ENCODE results near the gene TRIM5. TPM values are rescaled to one million over a fixed set of nuclear protein-coding genes. Genes with fewer than 3 reads are reported as not detected.

The TRIM5 gene
- total RNA-seq, 1 experiment from 2014 or later = 21.1 TPM

GRCh38 chr11:5655474-5655873 is 29.4 kb downstream of the TRIM5 start:
- no peak for DNase-seq (ENCODE audit: low read depth, low spot score)
- in situ Hi-C loops (cut with HindIII; ENCODE audit: low pct_unique_long_range_greater_than_20kb, low sequenced_read_pairs) = no loop called here

DNA sequence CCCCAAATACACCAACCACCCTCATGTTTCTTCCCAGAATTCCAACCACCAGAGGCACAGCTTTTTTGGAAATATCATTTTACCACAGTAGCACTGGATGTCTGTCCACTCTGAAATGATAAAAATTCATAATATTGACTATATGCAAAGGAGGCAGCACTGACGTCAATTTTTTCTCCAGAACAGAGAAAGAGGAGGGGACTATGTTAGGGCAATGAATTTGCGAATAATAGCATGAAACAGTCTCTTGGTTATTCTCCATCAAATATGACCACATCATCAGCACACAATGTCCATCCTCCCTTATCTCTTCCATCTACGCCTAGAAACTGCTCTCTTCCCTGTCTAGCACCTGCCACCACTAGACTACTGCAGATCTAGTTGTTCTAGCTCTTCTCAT is 38.7 kb downstream of the TRIM5 start:
- DNase-seq (ENCODE audit: low read depth, low spot score) = no peak
- in situ Hi-C loops (cut with HindIII; ENCODE audit: low pct_unique_long_range_greater_than_20kb, low sequenced_read_pairs) = no loop called here

- in situ Hi-C loops (cut with HindIII; ENCODE audit: low pct_unique_long_range_greater_than_20kb, low sequenced_read_pairs) = no loop called here
- DNase-seq (ENCODE audit: low read depth, low spot score) = no peak
These were observed 41.3 kb downstream of the TRIM5 start for GRCh38 chr11:5643585-5643984.

DNA sequence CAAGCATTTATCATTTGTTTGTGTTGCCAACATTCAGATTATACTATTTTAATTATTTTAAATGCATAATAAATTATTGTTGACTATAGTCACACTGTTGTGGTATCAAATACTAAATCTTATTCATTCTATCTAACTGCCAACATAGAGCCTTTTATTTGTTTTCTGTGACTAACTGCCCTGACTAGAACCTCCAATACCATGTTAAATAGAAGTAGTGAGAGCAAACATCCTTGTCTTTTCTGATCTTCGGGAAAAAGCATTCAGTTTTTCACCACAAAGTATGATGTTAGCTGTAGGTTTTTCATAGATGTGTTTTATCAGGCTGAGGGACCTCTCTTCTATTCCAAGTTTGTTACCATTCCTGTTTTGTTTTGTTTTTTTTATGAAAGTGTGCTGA is 44.9 kb downstream of the TRIM5 start:
- no peak for DNase-seq (ENCODE audit: low read depth, low spot score)
- in situ Hi-C loops (cut with HindIII; ENCODE audit: low pct_unique_long_range_greater_than_20kb, low sequenced_read_pairs) = no loop called here

- no peak for DNase-seq (ENCODE audit: low read depth, low spot score)
- in situ Hi-C loops (cut with HindIII; ENCODE audit: low pct_unique_long_range_greater_than_20kb, low sequenced_read_pairs) = no loop called here
These were observed 52.8 kb downstream of the TRIM5 start for GRCh38 chr11:5631969-5632635.

- in situ Hi-C loops (cut with HindIII; ENCODE audit: low pct_unique_long_range_greater_than_20kb, low sequenced_read_pairs) = no loop called here
These were observed 53.5 kb downstream of the TRIM5 start for GRCh38 chr11:5631417-5631816.

GRCh38 chr11:5626196-5626595 is 58.7 kb downstream of the TRIM5 start:
- no peak for DNase-seq (ENCODE audit: low read depth, low spot score)
- in situ Hi-C loops (cut with HindIII; ENCODE audit: low pct_unique_long_range_greater_than_20kb, low sequenced_read_pairs) = no loop called here

More at GRCh38 chr11:5631417-5631816, 53.5 kb downstream of the TRIM5 start:
- no peak for DNase-seq (ENCODE audit: low read depth, low spot score)

- in situ Hi-C loops (cut with HindIII; ENCODE audit: low pct_unique_long_range_greater_than_20kb, low sequenced_read_pairs) = no loop called here
- DNase-seq (ENCODE audit: low read depth, low spot score) = peak; percentile 67
These were observed 59.6 kb downstream of the TRIM5 start for GRCh38 chr11:5625281-5625680.

DNA sequence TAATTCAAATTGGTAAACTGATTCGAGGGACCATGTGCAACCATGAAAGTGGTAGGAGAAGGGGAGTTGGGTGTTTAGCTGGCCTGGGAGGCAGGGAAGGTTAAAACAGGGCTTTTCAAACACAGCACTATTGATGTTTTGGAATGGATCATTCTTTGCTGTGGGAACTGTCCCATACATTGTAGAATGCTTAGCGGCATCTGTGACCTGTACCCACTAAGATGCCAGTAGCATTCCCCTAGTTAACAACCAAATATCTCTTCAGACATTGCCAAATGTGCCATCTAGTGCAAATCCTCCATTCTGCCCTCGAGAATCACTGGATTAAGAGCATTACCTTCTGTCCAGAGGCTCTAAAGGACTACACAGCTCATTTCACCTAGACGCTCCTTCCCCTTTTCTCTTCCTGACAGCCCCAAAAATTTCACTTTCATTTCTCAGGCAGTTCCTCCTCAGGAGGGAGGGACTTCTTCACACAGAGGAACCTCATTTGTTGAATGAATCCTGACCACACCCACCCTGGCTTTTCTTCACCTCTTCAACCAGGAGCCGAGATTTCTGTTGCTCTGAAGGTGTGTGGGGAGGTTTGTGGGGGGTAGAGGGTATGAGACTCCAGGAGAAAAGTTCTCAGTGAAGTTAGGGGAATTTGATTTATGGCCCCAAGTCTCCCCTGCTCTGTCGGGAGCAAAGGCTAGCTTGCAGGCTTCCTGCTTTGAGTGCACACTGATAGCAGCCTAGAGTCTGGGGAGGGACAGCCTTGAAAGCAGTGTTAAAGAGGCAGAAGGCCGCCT is 60.2 kb downstream of the TRIM5 start, which contains the start of gene TRIM34:
TSS of gene TRIM34 (plus strand) at position 513 of the 791 bp plus-strand sequence. CDS start 7,331 bp downstream, outside the sequence.
- in situ Hi-C loops (cut with HindIII; ENCODE audit: low pct_unique_long_range_greater_than_20kb, low sequenced_read_pairs) = no loop called here
- DNase-seq (ENCODE audit: low read depth, low spot score) = peak; percentile 75

GRCh38 chr11:5622802-5623201 is 62.1 kb downstream of the TRIM5 start:
- DNase-seq (ENCODE audit: low read depth, low spot score) = no peak
- in situ Hi-C loops (cut with HindIII; ENCODE audit: low pct_unique_long_range_greater_than_20kb, low sequenced_read_pairs) = no loop called here

DNA sequence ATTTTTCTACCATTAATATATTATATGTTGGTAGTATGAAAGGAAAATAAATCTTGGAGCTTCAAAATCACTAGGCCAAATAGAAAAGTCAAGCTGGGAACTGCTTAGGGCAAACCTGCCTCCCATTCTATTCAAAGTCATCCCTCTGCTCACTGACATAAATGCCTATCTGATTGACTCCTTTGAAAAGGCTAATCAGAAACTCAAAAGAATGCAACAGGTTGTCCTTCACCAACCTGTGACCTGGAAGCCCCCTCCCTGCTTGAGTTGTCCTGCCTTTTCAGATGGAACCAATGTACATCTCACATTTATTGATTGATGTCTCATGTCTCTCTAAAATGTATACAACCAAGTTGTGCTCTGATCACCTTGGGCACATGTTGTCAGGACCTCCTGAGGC is 63.3 kb downstream of the TRIM5 start:
- DNase-seq (ENCODE audit: low read depth, low spot score) = no peak
- in situ Hi-C loops (cut with HindIII; ENCODE audit: low pct_unique_long_range_greater_than_20kb, low sequenced_read_pairs) = no loop called here

DNA sequence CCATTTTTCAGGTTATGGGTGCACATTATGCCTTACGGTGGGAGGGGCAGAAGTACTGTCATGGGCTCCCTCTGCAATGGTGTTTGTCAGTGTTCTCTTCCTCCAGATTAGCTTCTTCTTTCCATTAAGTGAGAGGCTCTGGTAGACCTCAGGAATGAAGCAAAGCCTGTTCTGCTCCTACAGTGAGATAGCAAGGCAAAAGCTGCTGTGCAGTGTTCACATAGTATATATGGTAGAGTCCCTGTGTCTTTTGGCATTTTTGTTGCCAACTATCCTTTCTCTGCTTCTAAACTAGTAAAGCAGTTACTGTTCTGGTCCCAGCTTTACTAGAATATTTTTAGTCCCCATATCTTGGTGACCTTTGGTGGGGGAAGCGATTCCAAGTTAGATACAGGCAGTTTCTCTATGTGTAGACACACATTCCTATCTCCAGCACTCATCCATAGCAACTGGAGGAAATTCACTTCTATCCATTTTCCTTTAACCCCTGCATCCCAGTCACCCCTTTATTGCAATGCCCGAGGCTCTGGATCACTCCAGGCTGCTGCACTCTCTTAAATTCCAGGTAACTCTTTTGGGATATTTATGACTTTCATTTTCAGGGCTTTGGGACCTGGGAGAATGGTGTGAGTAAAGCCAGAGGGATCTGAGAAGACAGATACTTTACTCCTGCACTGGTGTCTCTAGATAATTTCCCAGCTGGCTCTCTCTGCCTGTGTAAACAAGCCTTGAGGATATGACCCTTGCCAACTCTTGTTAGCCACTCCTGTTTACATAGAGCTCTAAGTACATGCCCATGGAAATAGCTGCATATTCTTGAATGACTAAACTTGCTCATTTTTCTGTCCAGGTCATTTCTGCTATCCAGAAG is 64.0 kb downstream of the TRIM5 start:
- in situ Hi-C loops (cut with HindIII; ENCODE audit: low pct_unique_long_range_greater_than_20kb, low sequenced_read_pairs) = no loop called here
- no peak for DNase-seq (ENCODE audit: low read depth, low spot score)

GRCh38 chr11:5618807-5619206 is 66.1 kb downstream of the TRIM5 start:
- in situ Hi-C loops (cut with HindIII; ENCODE audit: low pct_unique_long_range_greater_than_20kb, low sequenced_read_pairs) = no loop called here
- DNase-seq (ENCODE audit: low read depth, low spot score) = peak; percentile 35

Other genes with a start within 250 kb of the TRIM5 start
- 0.63 TPM in 1 of 2 replicates, not detected in the other for gene OR51I1, start 243.6 kb downstream of the TRIM5 start, total RNA-seq (2014; rRNA removed; shearing (Covaris generic))
- not detected in 2 replicates for gene OR51I2, start 235.8 kb downstream of the TRIM5 start, total RNA-seq (2014; rRNA removed; shearing (Covaris generic))
- gene OR52D1, start 196.4 kb downstream of the TRIM5 start, total RNA-seq (2014; rRNA removed; shearing (Covaris generic)) = not detected in 2 replicates
- gene UBQLN3, start 175.1 kb downstream of the TRIM5 start, total RNA-seq (2014; rRNA removed; shearing (Covaris generic)) = not detected in 2 replicates
- not detected in 2 replicates for gene UBQLNL, start 168.4 kb downstream of the TRIM5 start, total RNA-seq (2014; rRNA removed; shearing (Covaris generic))
- gene OR52H1, start 136.5 kb downstream of the TRIM5 start, total RNA-seq (2014; rRNA removed; shearing (Covaris generic)) = not detected in 2 replicates
- not detected in 2 replicates for gene OR52B6, start 104.2 kb downstream of the TRIM5 start, total RNA-seq (2014; rRNA removed; shearing (Covaris generic))
- gene TRIM6, start 88.4 kb downstream of the TRIM5 start, total RNA-seq (2014; rRNA removed; shearing (Covaris generic)) = 9.8 and 11.6 TPM in 2 replicates
- gene TRIM34, start 60.1 kb downstream of the TRIM5 start, total RNA-seq (2014; rRNA removed; shearing (Covaris generic)) = 13.2 and 13.3 TPM in 2 replicates
- 3.9 TPM in 2 replicates for gene TRIM22, start 4.7 kb upstream of the TRIM5 start, total RNA-seq (2014; rRNA removed; shearing (Covaris generic))
- gene OR56B1, start 51.4 kb upstream of the TRIM5 start, total RNA-seq (2014; rRNA removed; shearing (Covaris generic)) = not detected in 2 replicates
- not detected in 2 replicates for gene OR52N4, start 69.2 kb upstream of the TRIM5 start, total RNA-seq (2014; rRNA removed; shearing (Covaris generic))
- not detected in 2 replicates for gene OR52N5, start 98.3 kb upstream of the TRIM5 start, total RNA-seq (2014; rRNA removed; shearing (Covaris generic))
- not detected in 2 replicates for gene OR52N1, start 106.2 kb upstream of the TRIM5 start, total RNA-seq (2014; rRNA removed; shearing (Covaris generic))
- gene OR52N2, start 123.8 kb upstream of the TRIM5 start, total RNA-seq (2014; rRNA removed; shearing (Covaris generic)) = not detected in 2 replicates
- gene OR52E6, start 156.8 kb upstream of the TRIM5 start, total RNA-seq (2014; rRNA removed; shearing (Covaris generic)) = not detected in 2 replicates
- not detected in 2 replicates for gene OR52E8, start 172.6 kb upstream of the TRIM5 start, total RNA-seq (2014; rRNA removed; shearing (Covaris generic))
- gene OR52E4, start 195.6 kb upstream of the TRIM5 start, total RNA-seq (2014; rRNA removed; shearing (Covaris generic)) = not detected in 2 replicates
- gene OR52E5, start 208.1 kb upstream of the TRIM5 start, total RNA-seq (2014; rRNA removed; shearing (Covaris generic)) = not detected in 2 replicates

Data from SK-MEL-5 (cell line).